ENCODE measurements around the gene LAT.

- TF ChIP-seq FOS (IDR thresholded peaks at IDR 0.05; ENCODE audit: borderline replicate concordance, insufficient read depth, low read length) (no peak), CTCF (IDR thresholded peaks at IDR 0.05; ENCODE audit: extremely low read depth in 1 of 2, insufficient read depth in 1 of 2, low read depth in 1 of 2, low read length in 2 of 2) (no peak)
Measured at GRCh38 chr16:29011851-29012250, 27.0 kb downstream of the LAT start.
